Caco-2 (cell line): ENCODE results near the gene SPG11. TPM values are rescaled to one million over a fixed set of nuclear protein-coding genes. Genes with fewer than 3 reads are reported as not detected.

Experiments used
- BruUV-seq: library from RNA; stranded (reverse); fragments of 400-500 nt; replicated peaks from 2 replicates; lab custom pipeline; 2021; lab: Mats Ljungman, UMichigan
- CTCF ChIA-PET: fragments of 300-600 bp; sonication (Branson Sonifier 250); formaldehyde crosslinking; loops from one replicate; lab custom pipeline; 2022; ENCODE audit warnings: antibody characterized with exemption; lab: Charles Lee
- POLR2A ChIA-PET: fragments of 300-600 bp; sonication (Branson Sonifier 250); formaldehyde crosslinking; loops from one replicate; lab custom pipeline; 2022; ENCODE audit warnings: antibody characterized with exemption; lab: Charles Lee
- DNase-seq, 2 experiments: peaks; one replicate each; pipeline versions ENCODE4 v3.0.0 to v3.0.0-alpha.2; 2020 to 2022
- H3K27me3 ChIP-seq: replicated peaks from 2 replicates; pipeline ENCODE4 v1.6.0; 2011; ENCODE audit warnings: low read length; ENCODE audit not compliant: control insufficient read depth, insufficient read depth
- H3K36me3 ChIP-seq: 2 replicates; pipeline ENCODE4 v1.5.1; 2011; ENCODE audit warnings: low read length; ENCODE audit not compliant: control insufficient read depth, insufficient read depth
- H3K4me1 ChIP-seq: fragments of 250-450 bp; sonication (Bioruptor Pico); 2 replicates; pipeline ENCODE4 v1.5.1; 2020; ENCODE audit warnings: mild to moderate bottlenecking
- H3K4me3 ChIP-seq: 2 replicates; pipeline ENCODE4 v1.5.1; 2011; ENCODE audit warnings: low read depth, mild to moderate bottlenecking, control low read depth, low read length
- H3K9me3 ChIP-seq: fragments of 250-450 bp; sonication (Bioruptor Pico); 2 replicates; pipeline ENCODE4 v1.5.1; 2020; ENCODE audit warnings: mild to moderate bottlenecking, moderate library complexity
- H3K27ac Mint-ChIP-seq: one replicate; pipeline ENCODE4 v1.8.0; 2022; ENCODE audit warnings: mixed read lengths; ENCODE audit not compliant: unreplicated experiment
- H3K27me3 Mint-ChIP-seq: one replicate; pipeline ENCODE4 v1.8.0; 2022; ENCODE audit warnings: mixed read lengths; ENCODE audit not compliant: insufficient read depth, unreplicated experiment
- H3K36me3 Mint-ChIP-seq: one replicate; pipeline ENCODE4 v1.8.0; 2022; ENCODE audit warnings: mild to moderate bottlenecking, mixed read lengths; ENCODE audit not compliant: insufficient read depth, unreplicated experiment
- H3K4me1 Mint-ChIP-seq: one replicate; pipeline ENCODE4 v1.8.0; 2022; ENCODE audit warnings: low read depth, mixed read lengths; ENCODE audit not compliant: unreplicated experiment
- H3K4me3 Mint-ChIP-seq: one replicate; pipeline ENCODE4 v1.8.0; 2022; ENCODE audit warnings: mild to moderate bottlenecking, moderate library complexity, mixed read lengths; ENCODE audit not compliant: unreplicated experiment
- H3K9me3 Mint-ChIP-seq: one replicate; pipeline ENCODE4 v1.8.0; 2022; ENCODE audit warnings: mixed read lengths; ENCODE audit not compliant: unreplicated experiment
- intact Hi-C: fragments of 100-400 bp; cut with micrococcal nuclease; formaldehyde crosslinking; loops from one replicate; pipeline ENCODE4 v1.10.0; 2022; ENCODE audit not compliant: unreplicated experiment
- total RNA-seq: library from RNA; stranded (reverse); gene quantifications from 2 replicates; pipeline ENCODE4 v1.2.3, GENCODE V29; 2022
- TF ChIP-seq, protein P1 (sequence below), 2 experiments: fragments of 200-600 bp in 1 of 2; IDR thresholded peaks; 1 replicate in 1 of 2; 2 replicates in 1 of 2; pipeline versions ENCODE4 v1.5.1 to v1.8.0; 2011 to 2022; ENCODE audit warnings: antibody characterized with exemption in 1 of 2, control low read depth in 1 of 2, inconsistent platforms in 1 of 2, low read depth in 1 of 2, low read length in 1 of 2, mild to moderate bottlenecking in 1 of 2, moderate library complexity in 1 of 2; ENCODE audit not compliant: insufficient read depth in 1 of 2, severe bottlenecking in 1 of 2, unreplicated experiment in 1 of 2

The SPG11 gene
- total RNA-seq, 1 experiment from 2014 or later = 43.3 TPM

DNA sequence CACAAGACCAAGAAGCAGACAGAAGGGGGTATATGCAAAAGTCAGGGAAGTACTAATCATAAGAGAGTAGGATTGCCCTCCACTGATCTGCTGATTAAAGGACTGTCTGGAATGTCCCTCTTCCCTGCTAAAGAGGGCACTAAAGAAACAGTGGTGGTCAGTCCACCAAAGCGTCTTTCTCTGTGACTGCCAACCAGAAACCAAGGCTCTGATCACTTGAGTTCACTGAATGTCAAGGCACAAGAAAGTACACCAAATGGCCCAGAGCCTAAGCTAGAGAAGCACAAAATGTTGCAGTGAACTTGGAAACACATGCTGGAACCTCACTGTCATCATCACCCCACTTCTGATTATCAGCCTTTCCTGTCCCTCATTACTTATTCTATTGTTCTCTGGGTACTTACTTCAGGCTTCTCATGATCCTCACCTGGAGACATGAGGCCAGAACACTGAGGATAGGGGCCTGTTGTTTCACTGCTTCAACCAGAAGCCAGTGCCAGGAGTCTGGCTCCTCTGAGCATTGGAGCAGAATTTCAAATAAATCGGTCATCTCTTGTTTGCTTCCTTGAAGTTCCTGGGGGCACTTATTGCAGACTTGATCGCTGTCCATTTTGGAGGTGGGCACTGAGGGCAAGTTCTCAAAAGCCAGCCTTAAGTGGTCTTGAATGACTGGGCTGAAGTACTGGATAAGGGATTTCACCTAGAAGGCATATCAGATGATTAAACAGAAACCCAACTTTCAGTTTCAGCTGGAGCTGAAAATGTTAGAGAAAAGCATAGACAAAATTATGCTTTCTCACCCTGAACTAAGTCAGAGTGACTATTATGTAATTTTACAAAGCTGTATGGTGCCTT is 67.6 kb downstream of the SPG11 start:
- no peaks in the 10 kb centered on the region for H3K27me3 Mint-ChIP-seq
- H3K4me1 Mint-ChIP-seq = no peaks in the 10 kb centered on the region
- Histone ChIP-seq H3K27me3 (no peaks in the 10 kb centered on the region), H3K4me3 (no peak overlapping the region), H3K4me1 (no peaks in the 10 kb centered on the region), H3K9me3 (no peaks in the 10 kb centered on the region), H3K36me3 (peaks cover 2% of the 10 kb centered on the region)
- H3K9me3 Mint-ChIP-seq = no peaks in the 10 kb centered on the region
- ChIA-PET CTCF (no interaction called here), POLR2A (no interaction called here)
- BruUV-seq = no TSS peak
- H3K27ac Mint-ChIP-seq = no peak overlapping the region
- H3K4me3 Mint-ChIP-seq = no peak overlapping the region
- TF ChIP-seq, protein P1, sequence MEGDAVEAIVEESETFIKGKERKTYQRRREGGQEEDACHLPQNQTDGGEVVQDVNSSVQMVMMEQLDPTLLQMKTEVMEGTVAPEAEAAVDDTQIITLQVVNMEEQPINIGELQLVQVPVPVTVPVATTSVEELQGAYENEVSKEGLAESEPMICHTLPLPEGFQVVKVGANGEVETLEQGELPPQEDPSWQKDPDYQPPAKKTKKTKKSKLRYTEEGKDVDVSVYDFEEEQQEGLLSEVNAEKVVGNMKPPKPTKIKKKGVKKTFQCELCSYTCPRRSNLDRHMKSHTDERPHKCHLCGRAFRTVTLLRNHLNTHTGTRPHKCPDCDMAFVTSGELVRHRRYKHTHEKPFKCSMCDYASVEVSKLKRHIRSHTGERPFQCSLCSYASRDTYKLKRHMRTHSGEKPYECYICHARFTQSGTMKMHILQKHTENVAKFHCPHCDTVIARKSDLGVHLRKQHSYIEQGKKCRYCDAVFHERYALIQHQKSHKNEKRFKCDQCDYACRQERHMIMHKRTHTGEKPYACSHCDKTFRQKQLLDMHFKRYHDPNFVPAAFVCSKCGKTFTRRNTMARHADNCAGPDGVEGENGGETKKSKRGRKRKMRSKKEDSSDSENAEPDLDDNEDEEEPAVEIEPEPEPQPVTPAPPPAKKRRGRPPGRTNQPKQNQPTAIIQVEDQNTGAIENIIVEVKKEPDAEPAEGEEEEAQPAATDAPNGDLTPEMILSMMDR (IDR thresholded peaks at IDR 0.05; ENCODE audit: insufficient read depth in 1 of 2, low read depth in 1 of 2, low read length in 1 of 2, severe bottlenecking in 1 of 2, unreplicated experiment in 1 of 2) = no peak
- DNase-seq = no peak
- intact Hi-C loops = no loop called here
- peaks cover 35% of the 10 kb centered on the region for H3K36me3 Mint-ChIP-seq

DNA sequence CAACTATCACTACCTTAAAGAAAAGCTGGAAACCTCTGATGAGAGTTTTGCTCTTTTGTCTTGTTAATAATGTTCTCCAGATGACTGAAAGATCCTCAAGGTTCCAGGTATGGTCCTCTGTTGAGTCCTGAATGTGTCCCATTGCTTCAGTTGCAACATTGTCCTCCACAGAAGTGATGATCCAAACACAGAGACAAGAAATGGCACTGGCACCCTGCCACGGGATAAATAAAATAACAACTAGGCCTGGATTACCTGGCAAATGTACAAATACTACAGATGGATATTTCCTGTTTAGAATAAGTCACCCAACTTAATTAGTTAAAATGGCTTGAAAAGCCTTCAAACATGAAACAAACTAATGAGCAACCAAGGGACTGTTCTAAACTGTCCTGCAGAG is 68.2 kb downstream of the SPG11 start:
- DNase-seq = no peak
- BruUV-seq = no TSS peak
- TF ChIP-seq, protein P1 (IDR thresholded peaks at IDR 0.05; ENCODE audit: insufficient read depth in 1 of 2, low read depth in 1 of 2, low read length in 1 of 2, severe bottlenecking in 1 of 2, unreplicated experiment in 1 of 2) = no peak
- Histone ChIP-seq H3K9me3 (no peaks in the 10 kb centered on the region), H3K27me3 (no peaks in the 10 kb centered on the region), H3K4me3 (no peak overlapping the region), H3K36me3 (peaks cover 2% of the 10 kb centered on the region), H3K4me1 (no peaks in the 10 kb centered on the region)
- Mint-ChIP-seq H3K4me1 (no peaks in the 10 kb centered on the region), H3K9me3 (no peaks in the 10 kb centered on the region), H3K27ac (no peak overlapping the region), H3K36me3 (peaks cover 39% of the 10 kb centered on the region), H3K27me3 (no peaks in the 10 kb centered on the region), H3K4me3 (no peak overlapping the region)
- ChIA-PET CTCF (no interaction called here), POLR2A (no interaction called here)
- intact Hi-C loops = no loop called here

- H3K9me3 ChIP-seq = no peaks in the 10 kb centered on the region
- H3K27me3 Mint-ChIP-seq = no peaks in the 10 kb centered on the region
- no TSS peak for BruUV-seq
- H3K36me3 ChIP-seq = peaks cover 2% of the 10 kb centered on the region
- CTCF ChIA-PET = no interaction called here
- TF ChIP-seq, protein P1 (IDR thresholded peaks at IDR 0.05; ENCODE audit: insufficient read depth in 1 of 2, low read depth in 1 of 2, low read length in 1 of 2, severe bottlenecking in 1 of 2, unreplicated experiment in 1 of 2) = peak in 1 of 2 experiments; percentile 5
- POLR2A ChIA-PET = no interaction called here
- H3K4me3 ChIP-seq = no peak overlapping the region
- no peaks in the 10 kb centered on the region for H3K4me1 ChIP-seq
- H3K36me3 Mint-ChIP-seq = peaks cover 49% of the 10 kb centered on the region
- no peak overlapping the region for H3K27ac Mint-ChIP-seq
- DNase-seq = no peak
- intact Hi-C loops = loop anchor here (5.0 kb wide), 1 partner anchor 144 kb away; the partner anchor contains the start of gene TRIM69
- H3K4me1 Mint-ChIP-seq = no peaks in the 10 kb centered on the region
- H3K9me3 Mint-ChIP-seq = no peaks in the 10 kb centered on the region
- H3K27me3 ChIP-seq = no peaks in the 10 kb centered on the region
- H3K4me3 Mint-ChIP-seq = no peak overlapping the region
Observed at GRCh38 chr15:44593042-44593736, 70.3 kb downstream of the SPG11 start.
